Measurements from ENCODE around the gene MAD1L1.
"Not testable (repeated sequence)": the region's sequence is repeated elsewhere in the genome, so short reads cannot be mapped to it uniquely, and the experiment has no call there.

MAD1L1 gene

DNA sequence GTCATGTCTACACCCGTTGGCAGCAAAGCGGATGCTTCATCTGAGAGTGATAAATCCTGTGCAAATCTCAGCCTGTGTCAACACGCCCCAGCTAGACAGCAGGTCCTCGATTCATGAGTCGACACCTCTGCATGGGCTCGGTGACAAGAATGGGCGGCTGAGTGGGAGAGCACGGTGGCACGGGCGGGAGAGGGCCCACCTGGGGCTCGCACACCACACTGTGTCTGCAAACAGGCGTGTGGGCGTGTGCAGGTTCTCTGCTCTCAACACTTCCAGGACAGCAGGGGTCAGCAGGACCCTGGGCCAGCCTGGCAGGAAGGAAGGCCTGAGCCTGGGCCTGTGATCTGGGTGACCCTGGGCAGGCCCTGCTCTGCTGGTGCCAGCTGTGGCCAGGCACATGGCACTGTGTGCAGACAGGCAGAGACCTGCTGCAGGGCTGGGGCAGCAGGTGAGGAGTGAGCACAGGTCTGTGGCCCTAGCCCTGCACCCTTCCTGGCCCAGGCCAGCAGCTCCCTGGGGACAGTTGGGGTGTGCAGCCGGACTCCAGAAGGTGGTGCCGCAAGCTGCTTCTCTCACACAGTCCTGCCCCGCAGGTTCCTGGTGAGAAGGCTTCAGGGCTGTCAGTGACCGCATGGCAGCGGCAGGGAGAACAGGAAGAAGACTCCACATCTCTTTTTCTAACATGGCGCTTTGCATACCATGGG lies 346.2 kb downstream of the MAD1L1 start:
- DNase-seq: no peak

- no peak for DNase-seq
Observed at GRCh38 chr7:1885465-1886226, 347.1 kb downstream of the MAD1L1 start.

DNA sequence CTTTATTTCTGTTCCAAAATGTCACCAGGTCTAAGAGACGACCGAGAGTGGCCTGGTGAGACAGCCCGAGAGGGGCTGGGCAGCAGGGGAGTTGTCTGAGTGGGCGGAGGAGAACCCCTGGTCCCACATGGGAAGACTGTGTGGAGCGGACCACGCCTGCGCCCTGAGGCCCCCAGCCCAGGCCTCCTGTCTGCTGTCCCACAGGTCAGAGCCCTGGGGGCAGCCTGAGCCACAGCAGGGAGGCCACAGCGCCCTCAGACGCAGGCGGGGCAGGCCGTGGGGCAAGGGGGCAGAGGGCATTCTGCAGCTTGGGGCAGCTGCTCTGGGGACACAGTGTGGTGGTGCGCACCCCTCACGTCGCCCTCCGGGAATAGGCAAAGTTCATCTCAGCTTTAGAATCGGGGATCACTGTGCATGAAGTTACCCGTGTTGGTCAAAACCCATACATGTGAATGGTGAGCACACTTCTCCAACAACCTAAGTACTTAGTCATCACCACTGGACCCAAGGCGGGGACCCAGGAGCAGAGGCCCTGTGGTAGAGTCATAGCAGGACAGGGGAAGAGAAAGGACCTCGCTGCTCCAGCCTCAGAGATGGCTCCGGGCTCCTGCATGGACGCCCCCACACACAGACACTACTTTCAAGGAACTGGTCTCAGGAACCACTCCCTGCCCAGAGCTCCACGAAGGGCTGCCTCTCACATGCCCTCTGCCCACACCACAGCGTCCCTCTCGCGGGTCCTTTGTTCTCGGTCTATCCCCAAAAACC lies 348.0 kb downstream of the MAD1L1 start:
- no peak for DNase-seq

DNA sequence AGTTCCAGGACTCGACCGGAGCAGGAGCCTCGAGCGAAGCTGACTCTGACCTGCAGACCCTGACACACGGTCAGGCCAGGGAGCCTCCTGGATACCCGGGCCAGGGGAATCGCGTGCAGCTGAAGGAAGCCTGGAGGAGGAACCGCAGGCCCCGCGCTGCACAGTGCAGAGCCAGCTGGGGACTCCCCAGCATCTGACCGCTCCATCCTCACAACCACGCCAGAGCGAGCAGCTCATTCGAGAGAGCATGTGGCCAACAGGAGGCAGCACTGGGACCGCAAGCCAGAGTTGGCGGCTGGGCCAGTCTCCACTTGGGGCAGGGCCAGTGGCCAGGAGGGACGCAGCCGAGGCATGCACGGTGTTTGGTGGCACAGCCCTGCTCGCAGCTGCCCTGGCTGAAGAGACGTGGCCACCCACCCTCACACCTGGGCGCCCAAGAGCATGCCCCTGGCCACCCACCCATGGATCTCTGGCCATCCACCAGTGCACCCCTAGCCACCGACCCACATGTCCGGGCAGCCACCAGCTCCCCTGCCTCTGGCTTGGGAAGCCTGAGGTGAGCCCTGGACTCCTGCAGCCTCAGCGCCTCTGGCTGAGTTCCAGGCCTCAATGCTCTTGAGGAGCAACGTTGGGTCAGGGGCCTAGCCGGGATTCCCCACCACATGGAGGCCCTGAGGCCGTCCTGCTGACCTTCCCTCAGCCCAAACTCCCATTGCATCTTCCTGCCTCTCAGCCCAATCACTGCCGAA lies 348.7 kb downstream of the MAD1L1 start:
- no peak for DNase-seq

GRCh38 chr7:1883031-1883761 lies 349.5 kb downstream of the MAD1L1 start:
- peak; percentile 25 for DNase-seq

DNA sequence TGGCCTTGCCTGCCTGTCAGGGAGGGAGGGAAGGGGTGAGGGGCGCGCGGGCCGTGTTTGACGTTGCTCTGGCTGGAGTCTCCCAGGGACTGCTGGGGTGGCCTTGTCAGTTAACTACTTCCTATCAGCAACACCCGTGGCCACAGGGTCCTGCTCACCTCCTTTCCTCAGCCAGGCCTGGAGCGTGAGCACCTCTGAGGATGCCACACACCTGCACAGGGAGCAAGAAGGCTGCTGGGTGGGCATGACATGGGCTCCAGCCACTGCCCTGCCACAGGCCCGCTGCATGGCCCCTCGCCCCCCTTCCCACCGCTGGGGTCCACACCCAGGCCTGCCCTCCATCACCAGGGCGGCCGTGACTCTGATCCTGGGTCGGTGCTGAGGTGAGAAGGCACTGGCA lies 350.3 kb downstream of the MAD1L1 start:
- DNase-seq: peak; percentile 25

DNA sequence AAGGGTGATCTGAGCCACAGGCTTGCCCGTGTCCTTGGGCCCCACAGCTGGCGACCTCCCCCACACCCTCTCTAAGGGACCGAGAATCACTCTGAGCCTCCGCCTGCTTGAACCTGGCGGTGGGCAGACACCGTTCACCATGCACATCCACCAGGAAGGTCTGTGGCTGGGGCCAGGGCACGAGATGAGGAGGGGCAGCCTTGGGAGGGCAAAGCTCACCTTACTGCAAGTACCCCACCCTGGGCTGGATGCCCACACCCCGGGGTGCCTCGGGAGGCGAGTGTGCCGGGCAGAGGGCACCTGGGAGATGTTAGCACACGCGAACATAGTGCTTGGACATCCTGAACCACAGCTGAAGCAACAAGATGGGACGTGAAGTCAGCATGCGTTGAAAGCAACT lies 350.8 kb downstream of the MAD1L1 start:
- DNase-seq: no peak

- not testable (repeated sequence) for DNase-seq
Observed at GRCh38 chr7:1876641-1877040, 356.1 kb downstream of the MAD1L1 start.

- DNase-seq: not testable (repeated sequence)
Observed at GRCh38 chr7:1875392-1876199, 357.1 kb downstream of the MAD1L1 start.

DNA sequence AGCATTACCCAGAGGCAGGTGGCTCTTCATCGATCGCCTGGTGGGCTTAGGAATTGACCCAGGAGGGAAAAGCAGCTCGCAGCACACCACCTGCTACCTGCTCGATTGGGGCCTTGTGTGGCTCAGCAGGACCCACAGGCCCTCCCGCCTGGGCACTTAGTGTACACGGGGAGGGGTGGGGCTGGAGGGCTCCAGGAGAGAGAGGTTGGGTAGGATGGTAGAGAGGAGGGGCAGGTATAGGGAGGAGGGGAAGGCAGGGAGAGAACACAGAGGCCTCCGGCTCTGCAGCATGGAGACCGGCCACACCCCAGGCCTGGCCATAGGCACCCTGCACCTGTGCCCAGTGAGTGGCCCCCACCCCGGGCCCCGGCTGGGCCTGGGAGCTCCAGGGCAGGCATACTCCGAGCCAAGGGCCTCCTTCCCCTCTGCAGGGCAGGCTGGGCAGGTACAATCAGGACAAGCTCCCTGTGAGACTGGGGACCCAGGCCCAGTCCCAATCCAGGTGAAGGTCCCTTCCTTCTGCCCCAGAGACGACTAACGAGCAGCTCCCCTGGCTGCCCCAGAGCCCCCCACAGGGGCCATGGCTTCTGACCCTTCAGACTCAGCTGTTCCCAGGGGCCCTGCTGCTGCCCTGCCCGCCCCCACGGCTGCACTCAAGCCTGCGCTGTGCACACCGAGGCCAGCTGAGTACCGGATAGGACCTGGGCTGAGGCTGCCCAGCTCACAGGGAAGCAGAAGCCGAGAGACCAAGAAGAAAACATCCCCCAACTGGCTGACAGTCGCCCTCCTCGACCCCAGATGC lies 358.0 kb downstream of the MAD1L1 start:
- not testable (repeated sequence) for DNase-seq

DNA sequence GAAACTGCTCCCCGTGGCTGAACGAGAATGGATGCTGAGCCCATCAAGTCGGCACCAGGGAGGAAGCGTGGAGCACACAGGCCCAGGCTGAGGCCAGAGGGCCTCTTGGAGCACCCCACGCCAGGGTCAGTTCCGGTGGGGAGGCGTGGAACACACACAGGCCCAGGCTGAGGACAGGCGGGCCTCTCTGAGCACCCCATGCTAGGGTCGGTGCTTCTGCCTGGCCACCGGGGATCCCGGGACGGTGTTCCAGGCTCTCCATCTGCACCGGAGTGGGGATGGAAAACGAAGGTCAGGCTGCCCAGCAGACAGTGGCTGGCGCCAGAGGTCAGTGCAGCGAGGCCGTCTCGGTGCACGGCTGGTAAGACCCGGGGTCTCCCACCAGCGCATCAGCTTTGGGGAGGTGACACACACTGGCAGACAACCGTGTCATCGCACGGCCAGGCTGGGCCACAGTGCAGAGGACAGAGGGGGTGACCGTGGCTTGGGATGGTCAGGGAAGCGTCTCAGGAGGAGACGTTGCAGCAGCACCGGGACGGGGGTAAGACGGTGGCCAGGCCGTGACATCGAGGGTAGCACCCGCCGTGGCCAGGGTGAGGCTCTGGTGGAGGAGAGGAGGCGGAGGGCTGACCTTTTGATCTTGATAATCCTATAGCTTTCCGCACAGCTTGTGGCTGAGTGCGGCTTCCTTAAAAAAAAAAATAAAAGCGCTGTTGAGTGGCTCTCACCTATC lies 358.7 kb downstream of the MAD1L1 start:
- DNase-seq: no peak

DNA sequence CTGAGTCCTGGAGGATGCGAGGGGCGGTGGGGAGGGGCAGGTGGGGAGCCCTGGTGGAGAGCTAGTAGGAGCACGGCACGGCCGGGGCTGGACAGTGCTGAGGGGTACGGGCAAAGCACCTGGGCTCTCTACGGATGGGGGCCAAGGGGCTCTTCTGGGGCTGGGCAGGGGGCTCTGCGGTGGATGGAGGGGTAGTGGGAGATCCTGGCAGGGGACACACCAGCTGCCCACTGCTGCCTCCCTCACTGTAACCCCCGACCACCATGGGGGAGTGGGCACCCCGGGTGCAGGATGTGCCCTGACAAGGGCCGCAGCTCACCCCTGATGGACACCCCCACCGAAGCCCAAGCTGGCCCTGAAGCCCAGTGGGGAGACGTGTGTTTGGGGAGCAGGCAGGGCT lies 359.3 kb downstream of the MAD1L1 start:
- no peak for DNase-seq

DNA sequence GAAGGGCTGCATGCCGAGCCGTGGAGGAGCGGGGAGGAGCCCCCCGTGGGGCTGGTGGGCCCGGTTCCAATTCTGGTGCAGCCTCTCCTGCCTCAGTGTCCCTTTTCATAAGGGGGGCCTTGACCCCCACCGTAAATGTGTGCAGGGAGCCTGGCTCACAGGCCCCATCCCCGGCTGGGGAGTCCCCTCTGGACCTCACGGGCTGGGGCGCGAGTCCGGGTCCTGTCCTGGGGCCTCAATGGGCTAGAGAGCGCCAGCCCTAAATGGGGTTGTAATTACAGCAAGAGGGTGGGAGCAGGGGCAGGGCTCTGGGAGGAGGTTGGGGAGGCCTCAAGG lies 359.7 kb downstream of the MAD1L1 start:
- no peak for DNase-seq

- no peak for DNase-seq
Observed at GRCh38 chr7:1872191-1873069, 360.3 kb downstream of the MAD1L1 start.

DNA sequence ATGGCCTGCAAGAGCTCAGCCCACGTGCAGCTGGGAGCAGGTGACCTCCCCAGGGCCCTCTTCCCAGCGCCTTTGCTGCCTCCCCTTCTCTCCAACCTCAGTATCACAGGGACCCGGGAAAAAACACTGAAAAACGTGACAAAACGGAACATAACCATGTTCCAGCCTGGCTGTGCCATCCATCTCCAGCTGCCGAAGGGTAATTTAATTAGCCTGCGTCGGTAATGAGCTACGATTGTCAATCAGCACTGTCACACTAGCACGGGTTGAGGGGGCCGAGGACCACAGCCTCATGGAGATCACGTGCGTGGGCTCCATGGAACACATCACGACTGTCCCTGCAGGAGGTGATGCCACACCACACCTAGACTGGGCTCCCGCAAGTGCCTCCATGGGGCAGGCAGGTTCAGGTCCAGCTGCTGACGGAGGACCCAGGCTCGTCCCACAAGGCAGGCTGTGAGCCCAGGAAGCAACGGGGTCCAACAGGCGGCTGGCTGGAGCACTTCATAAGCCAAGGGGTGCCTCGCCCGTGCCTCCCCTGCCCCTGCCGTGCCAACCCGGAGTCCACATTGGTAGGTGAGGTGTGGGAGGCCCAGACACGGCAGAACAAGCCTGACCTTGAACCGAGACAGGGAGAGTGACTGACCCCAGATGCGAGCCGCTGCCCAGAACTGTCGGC lies 363.2 kb downstream of the MAD1L1 start:
- DNase-seq: no peak

GRCh38 chr7:1868516-1869165 lies 364.1 kb downstream of the MAD1L1 start:
- no peak for DNase-seq

DNA sequence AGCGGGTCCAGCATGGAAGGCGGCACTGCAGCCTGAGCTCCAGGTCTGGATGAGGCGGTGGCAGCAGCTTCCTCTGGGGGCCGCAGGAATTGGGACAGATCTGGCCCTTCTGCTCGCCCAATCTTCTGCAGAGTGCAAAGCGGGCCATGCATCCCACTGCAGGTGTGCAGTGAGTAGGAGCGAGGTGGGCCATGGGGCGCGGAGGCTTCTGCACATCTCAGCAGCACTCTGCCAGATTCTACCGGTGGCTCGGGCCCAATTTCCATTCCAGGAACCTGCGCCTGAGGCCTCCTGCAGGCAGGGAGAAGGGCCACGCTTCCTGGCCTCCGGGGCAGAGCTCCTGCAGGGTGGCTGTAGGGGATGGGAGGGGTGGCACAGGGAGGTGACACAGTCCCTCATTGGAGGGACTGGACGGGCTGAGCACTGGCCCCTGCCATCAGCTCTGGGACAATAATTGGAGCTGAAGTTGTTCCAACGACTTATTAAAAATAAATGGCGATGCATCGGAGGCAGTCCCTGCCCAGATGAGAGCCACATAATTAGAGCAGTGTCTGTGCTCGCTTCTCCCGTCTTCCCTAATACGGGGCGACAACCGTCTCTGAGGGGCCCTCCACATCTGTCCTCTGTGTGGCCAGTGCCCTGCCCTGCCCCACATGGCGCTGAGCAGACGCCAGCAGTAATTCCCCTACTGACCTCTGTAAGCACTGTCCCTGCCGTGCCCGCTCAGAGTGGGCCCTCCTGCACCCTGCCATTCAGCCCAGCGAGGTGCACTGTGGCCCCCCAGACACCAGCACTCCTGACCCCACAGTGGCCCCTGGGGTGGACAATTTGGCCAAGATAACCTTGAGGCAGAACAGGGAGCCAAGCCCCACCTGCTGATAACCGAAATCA lies 365.1 kb downstream of the MAD1L1 start:
- no peak for DNase-seq

Measured in NK-92 treated with Interleukin-12 subunit alpha and Interleukin-12 subunit beta, amount 100 ng/mL, for 24 hours (cell line).